A549 (cell line): ENCODE measurements around the gene RBM12. TPM values are rescaled to one million over a fixed set of nuclear protein-coding genes. Genes with fewer than 3 reads are reported as not detected.
A peak's percentile ranks its signal among the peaks of the same experiment; 100 is the strongest.

Source experiments
- ATAC-seq, 2 experiments: fragments of 200-7000 bp in 1 of 2; fragments of >200 bp in 1 of 2; cut with Nextera tagmentation in 1 of 2; cut with Tn5 transposase in 1 of 2; 3 replicates each; pipeline versions ENCODE4 v1.8.0 to v1.9.1; 2018 to 2020; ENCODE audit warnings: mild to moderate bottlenecking in 1 of 2, moderate library complexity in 1 of 2
- CTCF ChIA-PET: fragments of 300-600 bp; sonication (Branson Sonifier 250); formaldehyde crosslinking; extraction: SDS; loops from one replicate; lab custom pipeline; 2021; ENCODE audit warnings: antibody characterized with exemption, inconsistent platforms; lab: Yijun Ruan, JAX
- POLR2A ChIA-PET: fragments of 350-600 bp; formaldehyde crosslinking; extraction: SDS; loops from one replicate; lab custom pipeline; 2021; ENCODE audit warnings: antibody characterized with exemption, inconsistent platforms; lab: Yijun Ruan, JAX
- DNase-seq, 2 experiments: peaks; one replicate each; pipeline versions ENCODE4 v3.0.0 to v3.0.0-alpha.2; 2011 to 2016; ENCODE audit warnings: low read depth in 1 of 2, low spot score in 1 of 2
- FAIRE-seq: peaks from 2 replicates; lab custom pipeline; 2011; peaks lifted over from hg19 to GRCh38; lab: Jason Lieb, UNC
- H3K27ac ChIP-seq, 2 experiments: fragments of >200 bp; sonication (Bioruptor Twin); formaldehyde crosslinking; 3 replicates each; pipeline ENCODE4 v1.5.1; 2016 to 2017
- H3K4me1 ChIP-seq: fragments of >200 bp; sonication (Bioruptor Twin); formaldehyde crosslinking; 3 replicates; pipeline ENCODE4 v1.6.1; 2016
- H3K4me2 ChIP-seq: fragments of >200 bp; sonication (Bioruptor Twin); formaldehyde crosslinking; 3 replicates; pipeline ENCODE4 v1.6.1; 2016
- H3K4me3 ChIP-seq: fragments of >200 bp; sonication (Bioruptor Twin); formaldehyde crosslinking; 3 replicates; pipeline ENCODE4 v1.5.1; 2016
- H3K9me3 ChIP-seq: fragments of >200 bp; sonication (Bioruptor Twin); formaldehyde crosslinking; 3 replicates; pipeline ENCODE4 v1.6.1; 2016
- BCL3 ChIP-seq: fragments of >200 bp; sonication (Bioruptor Twin); formaldehyde crosslinking; IDR thresholded peaks from 3 replicates; pipeline ENCODE4 v1.6.1; 2016
- BHLHE40 ChIP-seq: IDR thresholded peaks from 2 replicates; pipeline ENCODE4 v1.6.1; 2012; ENCODE audit warnings: low read depth, low read length, inconsistent platforms
- CHD2 ChIP-seq: fragments of 150-350 bp; IDR thresholded peaks from 2 replicates; pipeline ENCODE4 v1.6.1; 2014; ENCODE audit warnings: low read length; ENCODE audit not compliant: partially characterized antibody
- CHD4 ChIP-seq: fragments of 200-600 bp; sonication (generic); IDR thresholded peaks from 2 replicates; pipeline ENCODE4 v1.6.1; 2016; ENCODE audit warnings: antibody characterized with exemption, mild to moderate bottlenecking, borderline replicate concordance
- E2F6 ChIP-seq: IDR thresholded peaks from 2 replicates; pipeline ENCODE4 v1.6.1; 2012; ENCODE audit warnings: low read depth, borderline replicate concordance
- EP300 ChIP-seq, 2 experiments: fragments of >200 bp; sonication (Bioruptor Twin); formaldehyde crosslinking; IDR thresholded peaks; 2 replicates in 1 of 2; 3 replicates in 1 of 2; pipeline ENCODE4 v1.6.1; 2016 to 2017
- FOSL2 ChIP-seq, 2 experiments: fragments of 450-650 bp in 1 of 2; fragments of >200 bp in 1 of 2; sonication (Bioruptor Twin) in 1 of 2; formaldehyde crosslinking; IDR thresholded peaks; 2 replicates each; pipeline versions ENCODE4 v1.5.0 to v1.6.1; 2016 to 2020; ENCODE audit warnings: mild to moderate bottlenecking in 1 of 2, moderate library complexity in 1 of 2
- HES2 ChIP-seq: fragments of >200 bp; sonication (Bioruptor Twin); formaldehyde crosslinking; IDR thresholded peaks from 2 replicates; pipeline ENCODE4 v1.6.1; 2016
- HEYL ChIP-seq: fragments of 250-450 bp; sonication (Bioruptor Pico); IDR thresholded peaks from 2 replicates; pipeline ENCODE4 v1.8.0; 2021; ENCODE audit warnings: mild to moderate bottlenecking, moderate library complexity
- HOXA7 ChIP-seq: fragments of 250-450 bp; sonication (Bioruptor Pico); IDR thresholded peaks from 2 replicates; pipeline ENCODE4 v1.5.0; 2020; ENCODE audit warnings: mild to moderate bottlenecking, moderate library complexity
- HOXB13 ChIP-seq: fragments of 250-450 bp; sonication (Bioruptor Pico); IDR thresholded peaks from 2 replicates; pipeline ENCODE4 v1.5.0; 2020; ENCODE audit warnings: low read depth, mild to moderate bottlenecking, moderate library complexity
- JUNB ChIP-seq: fragments of >200 bp; sonication (Bioruptor Twin); formaldehyde crosslinking; IDR thresholded peaks from 2 replicates; pipeline ENCODE4 v1.6.1; 2016
- KDM1A ChIP-seq: fragments of 200-600 bp; sonication (generic); IDR thresholded peaks from 2 replicates; pipeline ENCODE4 v1.6.1; 2016; ENCODE audit warnings: low read depth, mild to moderate bottlenecking
- KDM5A ChIP-seq: fragments of 200-600 bp; sonication (generic); IDR thresholded peaks from 2 replicates; pipeline ENCODE4 v1.6.1; 2016; ENCODE audit warnings: antibody characterized with exemption, mild to moderate bottlenecking
- MAX ChIP-seq: IDR thresholded peaks from 2 replicates; pipeline ENCODE4 v1.6.1; 2012
- MYC ChIP-seq: IDR thresholded peaks from 2 replicates; pipeline ENCODE4 v1.6.1; 2012; ENCODE audit warnings: mild to moderate bottlenecking, inconsistent platforms, low read length, improper control_type of control experiment, borderline replicate concordance
- NFE2L2 ChIP-seq: fragments of 150-350 bp; conservative IDR thresholded peaks from 2 replicates; pipeline ENCODE4 v1.6.1; 2014; ENCODE audit warnings: low read length
- NR3C1 ChIP-seq: fragments of >200 bp; sonication (Bioruptor Twin); formaldehyde crosslinking; IDR thresholded peaks from 3 replicates; pipeline ENCODE4 v1.6.1; 2017
- PHF8 ChIP-seq: fragments of 200-600 bp; sonication (generic); IDR thresholded peaks from 2 replicates; pipeline ENCODE4 v1.6.1; 2016; ENCODE audit warnings: low read depth, mild to moderate bottlenecking, antibody characterized with exemption, moderate library complexity, borderline replicate concordance
- POLR2A ChIP-seq: IDR thresholded peaks from 2 replicates; pipeline ENCODE4 v1.6.1; 2012; ENCODE audit warnings: mild to moderate bottlenecking, low read length
- POLR2AphosphoS2 ChIP-seq: conservative IDR thresholded peaks from 2 replicates; pipeline ENCODE4 v1.6.1; 2012; ENCODE audit warnings: low read length, improper control_type of control experiment, inconsistent platforms
- RAD21 ChIP-seq, 2 experiments: fragments of >200 bp in 1 of 2; sonication (Bioruptor Twin) in 1 of 2; formaldehyde crosslinking in 1 of 2; IDR thresholded peaks in 1 of 2; conservative IDR thresholded peaks in 1 of 2; 2 replicates in 1 of 2; 3 replicates in 1 of 2; pipeline ENCODE4 v1.6.1; 2012 to 2018; ENCODE audit warnings: inconsistent platforms in 1 of 2
- RARB ChIP-seq: fragments of 250-450 bp; sonication (Bioruptor Pico); IDR thresholded peaks from 2 replicates; pipeline ENCODE4 v1.8.0; 2021; ENCODE audit warnings: mild to moderate bottlenecking, moderate library complexity
- RNF2 ChIP-seq: fragments of 200-600 bp; sonication (generic); IDR thresholded peaks from 2 replicates; pipeline ENCODE4 v1.6.1; 2016; ENCODE audit warnings: low read depth, mild to moderate bottlenecking, antibody characterized with exemption, moderate library complexity, borderline replicate concordance
- SREBF2 ChIP-seq: fragments of 450-650 bp; IDR thresholded peaks from 2 replicates; pipeline ENCODE4 v1.6.1; 2014; ENCODE audit warnings: mild to moderate bottlenecking, moderate library complexity
- TP53 ChIP-seq: fragments of 250-450 bp; sonication (Bioruptor Pico); IDR thresholded peaks from 2 replicates; pipeline ENCODE4 v1.5.0; 2021; ENCODE audit warnings: mild to moderate bottlenecking, moderate library complexity
- USF2 ChIP-seq: fragments of 450-650 bp; IDR thresholded peaks from 2 replicates; pipeline ENCODE4 v1.6.1; 2014; ENCODE audit warnings: antibody characterized with exemption
- ZFP36 ChIP-seq: fragments of 450-650 bp; IDR thresholded peaks from 2 replicates; pipeline ENCODE4 v1.6.1; 2014; ENCODE audit warnings: borderline replicate concordance; ENCODE audit not compliant: partially characterized antibody
- ZSCAN20 ChIP-seq: fragments of 250-450 bp; sonication (Bioruptor Pico); IDR thresholded peaks from 2 replicates; pipeline ENCODE4 v1.8.0; 2022; ENCODE audit warnings: mild to moderate bottlenecking, moderate library complexity
- WGBS: methylation state at CpG from one replicate; pipeline ENCODE4 v1.1.6; 2017; ENCODE audit errors: missing lambda C conversion rate; 5-methylcytosine and 5-hydroxymethylcytosine counted together
- polyA plus RNA-seq, 4 experiments: library from polyadenylated mRNA; depleted of rRNA in 3 of 4; stranded (reverse); fragments of >200 nt; fragmentation: RNase III in 1 of 4; extraction: RNeasy Plus Mini Kit Qiagen cat#74134 plus additional on column Dnase treatment in 1 of 4; gene quantifications; 2 replicates in 3 of 4; 3 replicates in 1 of 4; pipeline ENCODE4 v1.2.3, GENCODE V29; 2011 to 2017

RBM12 gene
- polyA plus RNA-seq, 2 of the 4 experiments (the other 2 are of a cell fraction) = 49.9 to 119 TPM

- peak overlapping the region; percentile 94 to 99 for H3K27ac ChIP-seq
- TF ChIP-seq USF2 (no peak), RAD21 (conservative IDR thresholded peaks at IDR 0.05 in 1 of 2, IDR thresholded peaks at IDR 0.05 in 1 of 2) (no peak), EP300 (IDR thresholded peaks at IDR 0.05) (no peak), CHD2 (no peak), NFE2L2 (no peak), HOXA7 (CRISPR knock-in tag) (peak; percentile 36; the same call in 1 of the 2 replicates), POLR2A (0 out of 2 replicates have a peak, but pooled peaks have one; percentile 14)
- 3% methylated on average over 27 of the region's 28 CpGs for WGBS
- no peak for FAIRE-seq
- CTCF ChIA-PET = interaction anchor here (0.6 to 1.7 kb wide), 6 partner anchors 19 to 801 kb away, joined by 3 to 5 read pairs (median 4); no protein-coding TSS in a partner anchor
- POLR2A ChIA-PET = interaction anchor here (0.6 to 4.0 kb wide), 12 partner anchors 9 to 290 kb away, joined by 3 to 51 read pairs (median 4); partner anchors contain the start of genes NFS1, PHF20, RBM39 and ROMO1
- peak; percentile 51 to 54 for DNase-seq
- H3K4me3 ChIP-seq = peak overlapping the region; percentile 91
- H3K9me3 ChIP-seq = no peaks in the 10 kb centered on the region
- peak; percentile 47 to 63 for ATAC-seq
- peaks cover 31% of the 10 kb centered on the region for H3K4me1 ChIP-seq
- H3K4me2 ChIP-seq = peak overlapping the region; percentile 97
Observed at GRCh38 chr20:35663516-35664465, 909 bp downstream of the RBM12 start.

- H3K27ac ChIP-seq = no peak overlapping the region
- 33% methylated on average over 2 of the region's 2 CpGs for WGBS
Observed at GRCh38 chr20:35662551-35662950, 2.1 kb downstream of the RBM12 start.

GRCh38 chr20:35661908-35662307 is 2.8 kb downstream of the RBM12 start:
- no peak for ATAC-seq
- CTCF ChIA-PET = interaction anchor here (1.2 kb wide), 1 partner anchor 43 kb away, joined by 8 read pairs; no protein-coding TSS in a partner anchor
- peak overlapping the region; percentile 91; the same call in 2 of the 3 replicates for H3K4me3 ChIP-seq

More at GRCh38 chr20:35662551-35662950, 2.1 kb downstream of the RBM12 start:
- Histone ChIP-seq H3K4me1 (peaks cover 31% of the 10 kb centered on the region), H3K4me2 (peak overlapping the region; percentile 97), H3K9me3 (no peaks in the 10 kb centered on the region), H3K4me3 (peak overlapping the region; percentile 91)
- ATAC-seq (no peak), FAIRE-seq (no peak), DNase-seq (no peak)
- ChIA-PET CTCF (interaction anchor here (0.6 kb wide), 1 partner anchor 143 kb away, joined by 3 read pairs; no protein-coding TSS in a partner anchor), POLR2A (interaction anchor here (1.9 kb wide), 1 partner anchor 14 kb away, joined by 7 read pairs; no protein-coding TSS in a partner anchor)
- TF ChIP-seq HES2 = no peak
- no peak for TF ChIP-seq ZFP36
- TF ChIP-seq FOSL2 (IDR thresholded peaks at IDR 0.05) = no peak
- TF ChIP-seq FOSL2 (CRISPR knock-in tag; IDR thresholded peaks at IDR 0.05) = no peak
- no peak for TF ChIP-seq HEYL (CRISPR knock-in tag)
- no peak for TF ChIP-seq SREBF2
- TF ChIP-seq EP300 (IDR thresholded peaks at IDR 0.05) = no peak
- TF ChIP-seq KDM5A = no peak
- TF ChIP-seq NFE2L2 = no peak
- no peak for TF ChIP-seq JUNB
- TF ChIP-seq TP53 (CRISPR knock-in tag) = no peak
- no peak for TF ChIP-seq BCL3
- no peak for TF ChIP-seq CHD2
- TF ChIP-seq RNF2 = no peak
- no peak for TF ChIP-seq RARB
- no peak for TF ChIP-seq CHD4

More at GRCh38 chr20:35661908-35662307, 2.8 kb downstream of the RBM12 start:
- DNase-seq = no peak
- H3K27ac ChIP-seq = no peak overlapping the region
- TF ChIP-seq NR3C1 = no peak
- TF ChIP-seq BHLHE40 = no peak
- no peak for TF ChIP-seq MAX
- no peak for TF ChIP-seq PHF8
- TF ChIP-seq ZSCAN20 = no peak
- no peak for TF ChIP-seq E2F6
- TF ChIP-seq TP53 (CRISPR knock-in tag) = no peak
- no peak for TF ChIP-seq CHD4
- TF ChIP-seq KDM1A = no peak
- TF ChIP-seq POLR2AphosphoS2 = no peak
- TF ChIP-seq MYC = no peak
- no peak for TF ChIP-seq NFE2L2
- TF ChIP-seq HOXB13 (CRISPR knock-in tag) = no peak
- no peak for TF ChIP-seq USF2
- peaks cover 31% of the 10 kb centered on the region for H3K4me1 ChIP-seq
- H3K9me3 ChIP-seq = no peaks in the 10 kb centered on the region
- no peak for FAIRE-seq
- WGBS = 66% methylated on average over 3 of the region's 3 CpGs
- peak overlapping the region; percentile 97 for H3K4me2 ChIP-seq
- POLR2A ChIA-PET = no interaction called here
